Activated naive CD8-positive, alpha-beta T cell treated with anti-CD3 and anti-CD28 coated beads, Interleukin-2, amount 50 U/mL, for 24 hours (primary cell): Measurements from ENCODE around the gene PJA2.

Source experiments
- ATAC-seq: fragments of 150-1000 bp; cut with Tn5 transposase; one replicate; pipeline ENCODE4 v1.10.0; 2021
- DNase-seq: peaks from one replicate; pipeline ENCODE4 v3.0.0; 2021
- H3K27ac Mint-ChIP-seq: one replicate; pipeline ENCODE4 v1.8.0; 2021; ENCODE audit warnings: mild to moderate bottlenecking, mixed read lengths
- H3K27me3 Mint-ChIP-seq: one replicate; pipeline ENCODE4 v1.8.0; 2021; ENCODE audit warnings: mixed read lengths
- H3K36me3 Mint-ChIP-seq: one replicate; pipeline ENCODE4 v1.8.0; 2021; ENCODE audit warnings: low read depth, mixed read lengths
- H3K4me1 Mint-ChIP-seq: one replicate; pipeline ENCODE4 v1.8.0; 2021; ENCODE audit warnings: mixed read lengths
- H3K4me3 Mint-ChIP-seq: one replicate; pipeline ENCODE4 v1.8.0; 2021; ENCODE audit warnings: mild to moderate bottlenecking, moderate library complexity, mixed read lengths
- H3K9me3 Mint-ChIP-seq: one replicate; pipeline ENCODE4 v1.8.0; 2021; ENCODE audit warnings: mixed read lengths

Gene PJA2

DNA sequence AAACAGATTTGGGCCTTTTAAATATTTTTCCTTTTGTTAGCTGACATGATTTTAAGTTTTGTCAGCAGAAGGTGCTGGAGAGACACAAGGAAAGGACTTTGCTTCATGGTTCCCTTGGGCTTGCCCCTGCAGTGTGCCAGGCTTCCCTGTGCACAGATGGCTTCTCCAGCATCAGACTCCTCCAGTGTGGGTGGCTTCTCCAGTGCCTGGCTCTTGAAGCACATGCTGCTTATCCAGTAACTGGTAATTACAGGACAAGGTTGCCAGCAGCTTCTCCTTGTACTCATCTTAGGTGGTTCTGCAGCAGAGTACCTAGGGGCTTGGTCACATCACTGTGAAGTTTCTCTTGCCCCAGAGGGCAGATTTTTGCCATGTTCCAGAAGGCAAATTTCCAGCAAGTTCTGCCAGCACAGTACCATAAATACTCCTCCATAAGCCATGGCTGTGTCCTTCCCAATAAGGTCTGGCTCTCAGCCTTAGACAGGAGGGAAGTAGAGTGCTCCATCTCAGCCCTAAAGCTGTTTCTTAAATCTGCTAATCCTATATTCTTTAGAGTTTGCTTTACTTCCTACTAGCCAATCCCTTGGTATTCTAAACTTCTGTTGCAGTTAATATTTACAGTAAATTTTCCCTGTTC is 62.4 kb downstream of the PJA2 start:
- Mint-ChIP-seq H3K9me3 (no peaks in the 10 kb centered on the region), H3K4me3 (no peak overlapping the region), H3K27ac (no peak overlapping the region), H3K27me3 (no peaks in the 10 kb centered on the region), H3K4me1 (peaks cover 6% of the 10 kb centered on the region), H3K36me3 (peaks cover 16% of the 10 kb centered on the region)
- no peak for DNase-seq
- no peak for ATAC-seq

DNA sequence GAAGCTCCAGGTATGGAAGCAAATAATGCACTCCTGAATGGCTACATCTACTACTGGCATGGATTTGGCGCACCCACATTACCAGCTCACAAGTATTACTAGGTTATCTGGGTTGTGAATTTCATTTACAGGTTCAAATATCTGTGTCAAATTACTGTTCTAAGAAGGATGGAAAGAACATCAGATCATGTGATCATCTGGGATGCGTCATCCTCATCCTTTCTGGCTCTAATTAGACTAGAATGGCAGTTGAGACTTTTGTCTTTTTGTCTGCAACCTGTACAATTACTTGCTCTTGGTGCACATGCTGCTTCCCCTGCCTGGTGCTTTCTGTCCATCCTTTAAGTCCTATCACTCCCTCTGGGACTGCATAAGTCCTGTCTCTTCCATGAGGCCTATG is 64.1 kb downstream of the PJA2 start:
- peaks cover 6% of the 10 kb centered on the region for H3K4me1 Mint-ChIP-seq
- H3K4me3 Mint-ChIP-seq = no peak overlapping the region
- no peak for ATAC-seq
- H3K36me3 Mint-ChIP-seq = peaks cover 14% of the 10 kb centered on the region
- no peak overlapping the region for H3K27ac Mint-ChIP-seq
- DNase-seq = no peak
- no peaks in the 10 kb centered on the region for H3K27me3 Mint-ChIP-seq
- H3K9me3 Mint-ChIP-seq = no peaks in the 10 kb centered on the region

DNA sequence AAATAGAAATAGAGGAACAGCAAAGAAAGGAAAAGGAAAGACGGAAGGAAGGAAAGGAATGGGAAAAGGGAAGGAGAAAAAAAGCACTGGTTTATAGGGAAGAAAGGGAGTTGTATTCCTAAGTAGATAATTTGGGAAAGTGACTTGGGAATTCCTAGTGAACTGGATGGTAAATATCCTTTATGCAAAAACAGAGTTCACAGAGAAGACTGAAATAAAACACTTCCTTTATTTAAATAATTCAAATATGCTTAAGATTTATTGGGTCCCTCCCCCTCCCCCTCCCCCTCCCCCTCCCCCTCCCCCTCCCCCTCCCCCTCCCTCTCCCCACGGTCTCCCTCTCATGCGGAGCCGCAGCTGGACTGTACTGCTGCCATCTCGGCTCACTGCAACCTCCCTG is 69.4 kb downstream of the PJA2 start:
- H3K27ac Mint-ChIP-seq = peak overlapping the region; percentile 1
- ATAC-seq = no peak
- peaks cover 26% of the 10 kb centered on the region for H3K36me3 Mint-ChIP-seq
- DNase-seq = no peak
- H3K4me1 Mint-ChIP-seq = no peaks in the 10 kb centered on the region
- no peaks in the 10 kb centered on the region for H3K27me3 Mint-ChIP-seq
- no peak overlapping the region for H3K4me3 Mint-ChIP-seq
- H3K9me3 Mint-ChIP-seq = no peaks in the 10 kb centered on the region

DNA sequence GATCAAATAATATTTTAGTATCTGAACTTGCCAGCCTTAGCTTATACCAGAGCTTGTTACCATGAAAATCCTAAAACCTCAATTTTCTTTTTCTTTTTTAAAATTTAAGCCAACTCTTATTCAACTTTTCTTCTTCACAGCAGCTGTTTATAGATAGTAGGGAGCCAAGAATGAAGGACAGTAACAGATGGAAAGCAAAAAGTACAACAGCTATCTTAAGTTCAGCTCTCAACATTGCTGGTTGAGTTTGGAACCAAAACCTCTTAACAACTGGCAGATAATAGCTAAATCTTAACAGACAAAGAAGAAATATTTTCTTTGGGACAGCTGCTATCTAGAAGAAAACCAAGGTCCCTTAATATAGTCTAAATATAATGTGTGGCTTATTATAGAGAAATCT is 74.7 kb downstream of the PJA2 start:
- ATAC-seq (no peak), DNase-seq (no peak)
- Mint-ChIP-seq H3K9me3 (no peaks in the 10 kb centered on the region), H3K27me3 (no peaks in the 10 kb centered on the region), H3K4me3 (no peak overlapping the region), H3K36me3 (peaks cover 20% of the 10 kb centered on the region), H3K27ac (no peak overlapping the region), H3K4me1 (no peaks in the 10 kb centered on the region)

DNA sequence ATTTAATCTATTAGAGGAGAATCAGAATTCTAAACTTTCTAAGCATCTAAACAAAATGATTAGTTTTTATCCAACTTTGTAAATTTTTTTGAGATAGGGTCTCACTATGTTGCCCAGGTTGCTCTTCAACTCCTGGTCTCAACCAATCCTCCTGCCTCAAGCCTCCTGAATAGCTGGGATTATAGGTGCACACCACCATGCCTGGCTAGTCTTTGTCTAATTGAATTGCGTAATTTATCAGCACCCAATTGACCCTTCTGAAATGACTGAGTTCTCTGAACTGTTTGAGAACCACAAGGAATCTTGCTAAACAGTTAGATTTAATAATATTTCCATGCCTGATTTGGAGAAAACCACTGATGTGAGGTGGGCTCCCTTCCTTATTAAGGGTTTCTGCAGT is 75.7 kb downstream of the PJA2 start:
- Mint-ChIP-seq H3K36me3 (peaks cover 16% of the 10 kb centered on the region), H3K9me3 (no peaks in the 10 kb centered on the region), H3K4me3 (no peak overlapping the region), H3K4me1 (no peaks in the 10 kb centered on the region), H3K27me3 (no peaks in the 10 kb centered on the region), H3K27ac (no peak overlapping the region)
- ATAC-seq (no peak), DNase-seq (no peak)

GRCh38 chr5:109329333-109330237 is 80.2 kb downstream of the PJA2 start:
- ATAC-seq = no peak
- H3K4me1 Mint-ChIP-seq = no peaks in the 10 kb centered on the region
- no peaks in the 10 kb centered on the region for H3K27me3 Mint-ChIP-seq
- H3K4me3 Mint-ChIP-seq = no peak overlapping the region
- DNase-seq = no peak
- no peaks in the 10 kb centered on the region for H3K9me3 Mint-ChIP-seq
- no peaks in the 10 kb centered on the region for H3K36me3 Mint-ChIP-seq
- H3K27ac Mint-ChIP-seq = no peak overlapping the region

DNA sequence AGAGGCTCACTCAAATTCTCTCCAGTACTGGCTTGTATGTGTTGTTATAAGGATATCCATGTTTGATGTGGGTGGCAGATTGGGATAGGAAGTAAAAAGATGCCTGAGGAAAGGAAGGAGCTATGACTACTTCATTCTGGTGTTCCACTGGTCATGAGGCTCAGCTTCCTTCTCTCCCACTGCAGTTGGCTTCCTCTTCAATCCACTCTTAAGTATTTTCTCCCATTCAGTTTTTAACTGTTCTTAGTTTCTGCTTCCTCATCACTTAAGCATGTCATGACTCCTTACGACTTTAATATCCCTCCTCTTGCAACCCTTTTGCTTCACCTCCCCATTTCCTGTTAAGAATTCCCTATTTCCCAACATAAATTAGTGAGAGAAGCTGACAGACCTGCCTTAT is 81.1 kb downstream of the PJA2 start:
- no peaks in the 10 kb centered on the region for H3K9me3 Mint-ChIP-seq
- no peaks in the 10 kb centered on the region for H3K36me3 Mint-ChIP-seq
- no peaks in the 10 kb centered on the region for H3K4me1 Mint-ChIP-seq
- H3K27ac Mint-ChIP-seq = no peak overlapping the region
- ATAC-seq (no peak), DNase-seq (no peak)
- no peaks in the 10 kb centered on the region for H3K27me3 Mint-ChIP-seq
- H3K4me3 Mint-ChIP-seq = no peak overlapping the region

DNA sequence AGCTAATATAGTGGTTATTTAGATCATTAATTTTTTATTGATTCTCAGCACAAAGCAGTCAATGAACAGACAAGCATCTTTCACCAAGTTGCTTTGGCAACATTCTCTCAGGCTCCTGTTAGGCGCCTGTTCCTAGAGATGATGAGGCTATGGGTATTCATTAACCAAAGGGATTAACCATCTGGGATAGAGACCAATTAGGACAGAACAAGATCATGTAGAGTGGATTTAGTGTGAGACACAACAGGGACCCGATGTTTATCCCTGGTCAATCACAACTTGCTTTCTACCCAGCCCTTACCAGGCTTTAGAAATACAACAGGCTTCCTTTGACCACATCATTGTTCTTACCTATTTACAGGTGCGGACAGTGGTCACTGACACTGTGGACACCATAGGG is 82.2 kb downstream of the PJA2 start:
- Mint-ChIP-seq H3K4me3 (no peak overlapping the region), H3K4me1 (no peaks in the 10 kb centered on the region), H3K27ac (no peak overlapping the region), H3K9me3 (no peaks in the 10 kb centered on the region), H3K27me3 (no peaks in the 10 kb centered on the region), H3K36me3 (no peaks in the 10 kb centered on the region)
- DNase-seq (no peak), ATAC-seq (no peak)

DNA sequence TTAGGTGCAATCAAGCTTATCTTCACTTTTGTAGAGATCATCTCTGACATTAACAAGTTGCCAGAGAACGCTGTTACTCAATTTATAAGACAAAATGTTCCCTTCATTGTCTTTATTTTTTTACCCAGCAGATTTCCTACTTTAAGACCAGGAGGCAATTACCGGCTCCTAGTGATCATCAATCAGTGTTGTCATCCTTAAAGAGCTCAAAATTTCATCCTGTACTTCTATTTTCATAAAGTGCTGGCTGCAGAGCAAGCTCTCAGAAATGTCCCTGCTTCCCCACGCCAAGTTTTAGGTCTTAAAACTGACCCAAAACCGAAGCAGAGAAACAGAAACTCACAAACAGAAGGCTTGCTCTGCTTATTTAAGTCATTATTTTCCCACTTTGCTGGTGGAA is 82.9 kb downstream of the PJA2 start:
- Mint-ChIP-seq H3K27ac (no peak overlapping the region), H3K4me3 (no peak overlapping the region), H3K4me1 (no peaks in the 10 kb centered on the region), H3K9me3 (no peaks in the 10 kb centered on the region), H3K27me3 (no peaks in the 10 kb centered on the region), H3K36me3 (no peaks in the 10 kb centered on the region)
- ATAC-seq (no peak), DNase-seq (no peak)

- no peak for ATAC-seq
- Mint-ChIP-seq H3K27me3 (no peaks in the 10 kb centered on the region), H3K4me3 (no peak overlapping the region), H3K4me1 (no peaks in the 10 kb centered on the region), H3K27ac (no peak overlapping the region), H3K36me3 (no peaks in the 10 kb centered on the region), H3K9me3 (no peaks in the 10 kb centered on the region)
- DNase-seq = no peak
Measured at GRCh38 chr5:109325456-109325855, 84.3 kb downstream of the PJA2 start.

DNA sequence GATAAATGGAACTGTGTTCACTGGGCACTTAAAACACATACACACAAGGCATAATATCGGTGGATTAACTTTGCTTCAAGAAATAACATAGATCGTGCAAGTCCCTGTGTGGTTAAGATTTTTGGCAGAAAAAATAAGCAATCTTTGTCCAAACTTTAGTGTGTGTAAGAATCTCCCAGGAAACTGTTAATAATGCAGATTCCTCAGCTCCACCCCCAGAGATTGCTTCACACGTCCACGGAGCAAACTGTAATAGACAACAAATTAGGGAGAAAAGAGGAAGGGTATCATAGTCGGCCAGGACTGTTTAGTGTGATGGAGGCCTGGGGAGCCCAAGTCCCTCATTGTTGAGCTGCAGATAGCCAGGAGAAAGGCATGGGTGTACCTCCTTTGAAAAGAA is 84.8 kb downstream of the PJA2 start:
- Mint-ChIP-seq H3K27me3 (no peaks in the 10 kb centered on the region), H3K4me1 (no peaks in the 10 kb centered on the region), H3K9me3 (no peaks in the 10 kb centered on the region), H3K4me3 (no peak overlapping the region), H3K27ac (no peak overlapping the region), H3K36me3 (no peaks in the 10 kb centered on the region)
- ATAC-seq = no peak
- no peak for DNase-seq

GRCh38 chr5:109324351-109324750 is 85.4 kb downstream of the PJA2 start:
- Mint-ChIP-seq H3K27ac (no peak overlapping the region), H3K4me1 (no peaks in the 10 kb centered on the region), H3K9me3 (no peaks in the 10 kb centered on the region), H3K27me3 (no peaks in the 10 kb centered on the region), H3K36me3 (no peaks in the 10 kb centered on the region), H3K4me3 (no peak overlapping the region)
- DNase-seq (no peak), ATAC-seq (no peak)

- Mint-ChIP-seq H3K27me3 (no peaks in the 10 kb centered on the region), H3K4me1 (no peaks in the 10 kb centered on the region), H3K9me3 (no peaks in the 10 kb centered on the region), H3K4me3 (no peak overlapping the region), H3K36me3 (no peaks in the 10 kb centered on the region), H3K27ac (no peak overlapping the region)
- ATAC-seq = no peak
- no peak for DNase-seq
Measured at GRCh38 chr5:109322694-109323093, 87.1 kb downstream of the PJA2 start.

GRCh38 chr5:109319351-109319750 is 90.4 kb downstream of the PJA2 start:
- DNase-seq (no peak), ATAC-seq (no peak)
- H3K27me3 Mint-ChIP-seq = no peaks in the 10 kb centered on the region
- H3K4me3 Mint-ChIP-seq = no peak overlapping the region
- H3K4me1 Mint-ChIP-seq = no peaks in the 10 kb centered on the region
- H3K9me3 Mint-ChIP-seq = no peaks in the 10 kb centered on the region
- H3K36me3 Mint-ChIP-seq = no peaks in the 10 kb centered on the region
- H3K27ac Mint-ChIP-seq = no peak overlapping the region

DNA sequence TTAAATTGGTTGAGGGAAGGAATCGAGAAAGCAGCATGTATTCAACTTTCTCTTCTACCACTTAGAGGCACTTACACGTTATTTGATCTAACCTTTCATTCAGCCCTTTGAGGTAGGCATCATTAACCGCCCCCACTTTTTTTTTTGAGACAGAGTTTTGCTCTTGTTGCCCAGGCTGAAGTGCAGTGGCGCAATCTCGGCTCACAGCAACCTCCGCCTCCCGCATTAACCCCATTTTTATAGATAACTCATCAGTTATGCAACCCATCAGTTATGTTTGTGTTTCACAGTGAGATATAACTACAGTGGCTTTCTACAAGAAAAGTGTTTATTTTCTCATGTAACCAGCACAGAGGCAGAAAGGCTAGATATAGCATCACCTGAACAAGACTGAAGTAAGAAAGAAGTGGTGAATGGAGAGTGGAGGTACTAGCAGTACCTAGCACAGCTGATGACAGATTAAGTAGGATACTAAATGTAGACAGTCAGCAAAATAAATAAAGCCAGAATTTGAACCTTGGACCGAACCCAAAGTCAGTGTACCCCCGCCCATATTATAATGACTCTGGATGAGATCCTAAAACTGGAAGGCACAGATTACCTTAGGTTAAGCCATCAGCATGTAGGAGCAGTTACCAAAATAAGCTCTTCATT is 91.2 kb downstream of the PJA2 start:
- no peak for DNase-seq
- no peaks in the 10 kb centered on the region for H3K4me1 Mint-ChIP-seq
- no peak overlapping the region for H3K27ac Mint-ChIP-seq
- H3K27me3 Mint-ChIP-seq = no peaks in the 10 kb centered on the region
- H3K4me3 Mint-ChIP-seq = no peak overlapping the region
- no peak for ATAC-seq
- no peaks in the 10 kb centered on the region for H3K36me3 Mint-ChIP-seq
- H3K9me3 Mint-ChIP-seq = no peaks in the 10 kb centered on the region
